ENCODE results near the gene WDR37. TPM values are rescaled to one million over a fixed set of nuclear protein-coding genes. Genes with fewer than 3 reads are reported as not detected.

The WDR37 gene
- total and polyA plus RNA-seq, 2 donors from 2014 or later, result 6.0 to 23.5 TPM

GRCh38 chr10:1085258-1085657 is 29.1 kb downstream of the WDR37 start:
- no peak for FAIRE-seq
- no peak for DNase-seq
- Histone ChIP-seq H3K4me1 (ENCODE audit: control insufficient read depth in 2 of 3, insufficient read depth in 2 of 3, low read depth in 1 of 3, low read length in 3 of 3) (peaks cover 0 to 3% (median 0%) of the 10 kb centered on the region in 3 donors), H3K4me3 (ENCODE audit: low read length in 3 of 3) (no peak overlapping the region), H3K9me3 (ENCODE audit: control insufficient read depth in 2 of 3, insufficient read depth in 1 of 3, low read length in 3 of 3) (no peaks in the 10 kb centered on the region), H3K36me3 (ENCODE audit: control insufficient read depth in 2 of 3, insufficient read depth in 3 of 3, low read length in 3 of 3) (peaks cover 4 to 47% (median 36%) of the 10 kb centered on the region in 3 donors), H3K9ac (ENCODE audit: low read length in 3 of 3) (no peak overlapping the region), H3K27ac (ENCODE audit: low read depth in 2 of 2, low read length in 2 of 2) (no peak overlapping the region), H3K27me3 (ENCODE audit: control insufficient read depth, insufficient read depth, low read length) (no peaks in the 10 kb centered on the region)
- intact Hi-C loops (cut with DNase I), result no loop called here
- TF ChIP-seq CTCF (IDR thresholded peaks at IDR 0.05; ENCODE audit: borderline replicate concordance, extremely low read depth, insufficient read depth), result no peak

GRCh38 chr10:1086787-1087186 is 30.6 kb downstream of the WDR37 start:
- Histone ChIP-seq H3K27me3 (ENCODE audit: control insufficient read depth, insufficient read depth, low read length) (no peaks in the 10 kb centered on the region), H3K9ac (ENCODE audit: low read length in 3 of 3) (no peak overlapping the region), H3K4me3 (ENCODE audit: low read length in 3 of 3) (no peak overlapping the region), H3K36me3 (ENCODE audit: control insufficient read depth in 2 of 3, insufficient read depth in 3 of 3, low read length in 3 of 3) (peaks cover 6 to 61% (median 39%) of the 10 kb centered on the region in 3 donors), H3K27ac (ENCODE audit: low read depth in 2 of 2, low read length in 2 of 2) (no peak overlapping the region), H3K9me3 (ENCODE audit: control insufficient read depth in 2 of 3, insufficient read depth in 1 of 3, low read length in 3 of 3) (no peaks in the 10 kb centered on the region), H3K4me1 (ENCODE audit: control insufficient read depth in 2 of 3, insufficient read depth in 2 of 3, low read depth in 1 of 3, low read length in 3 of 3) (peaks cover 0 to 3% (median 0%) of the 10 kb centered on the region in 3 donors)
- no peak for FAIRE-seq
- DNase-seq, result no peak
- intact Hi-C loops (cut with DNase I), result no loop called here
- no peak for TF ChIP-seq CTCF (IDR thresholded peaks at IDR 0.05; ENCODE audit: borderline replicate concordance, extremely low read depth, insufficient read depth)

GRCh38 chr10:1089017-1089689 is 33.0 kb downstream of the WDR37 start:
- no peak for TF ChIP-seq CTCF (IDR thresholded peaks at IDR 0.05; ENCODE audit: borderline replicate concordance, extremely low read depth, insufficient read depth)
- Histone ChIP-seq H3K36me3 (ENCODE audit: control insufficient read depth in 2 of 3, insufficient read depth in 3 of 3, low read length in 3 of 3) (peaks cover 6 to 59% (median 44%) of the 10 kb centered on the region in 3 donors), H3K4me1 (ENCODE audit: control insufficient read depth in 2 of 3, insufficient read depth in 2 of 3, low read depth in 1 of 3, low read length in 3 of 3) (peaks cover 0 to 3% (median 0%) of the 10 kb centered on the region in 3 donors), H3K27ac (ENCODE audit: low read depth in 2 of 2, low read length in 2 of 2) (no peak overlapping the region), H3K27me3 (ENCODE audit: control insufficient read depth, insufficient read depth, low read length) (no peaks in the 10 kb centered on the region), H3K9ac (ENCODE audit: low read length in 3 of 3) (no peak overlapping the region), H3K4me3 (ENCODE audit: low read length in 3 of 3) (no peak overlapping the region), H3K9me3 (ENCODE audit: control insufficient read depth in 2 of 3, insufficient read depth in 1 of 3, low read length in 3 of 3) (no peaks in the 10 kb centered on the region)
- intact Hi-C loops (cut with DNase I), result no loop called here
- FAIRE-seq (no peak), DNase-seq (no peak)

Data from kidney (tissue), 14 donors.